HL-60/S4 treated with retinoic acid at 250 ng/mL for 4 days and 3 days (cell line): ENCODE data around the gene SDK2.
"Not testable (repeated sequence)": the region's sequence is repeated elsewhere in the genome, so short reads cannot be mapped to it uniquely, and the experiment has no call there.

ENCODE experiments used
- in situ Hi-C: fragments of 300-500 bp; cut with MboI; formaldehyde crosslinking; loops from 2 replicates; pipeline ENCODE4 v1.7.0; 2022; ENCODE audit warnings: low sequenced_read_pairs

Gene SDK2

DNA sequence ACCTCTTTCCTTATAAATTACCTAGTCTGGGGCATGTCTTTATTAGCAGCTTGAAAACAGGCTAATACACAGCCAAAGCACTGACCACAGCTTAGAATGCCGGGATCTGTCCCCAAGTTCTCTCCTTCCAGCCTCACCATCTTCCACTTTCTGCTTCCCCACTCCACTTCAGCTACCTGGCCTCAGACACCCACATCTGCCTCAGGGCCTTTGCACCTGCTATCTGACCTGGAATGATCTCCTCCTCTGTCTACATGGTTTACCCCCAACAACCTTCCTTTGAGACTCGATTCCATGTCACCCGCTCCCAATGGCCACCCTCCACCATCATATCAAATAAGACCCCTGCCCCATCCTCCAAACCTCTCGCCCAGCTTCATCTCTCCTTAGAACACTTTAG lies 179.8 kb downstream of the SDK2 start:
- in situ Hi-C loops: no loop called here

- in situ Hi-C loops: no loop called here
These were observed 180.4 kb downstream of the SDK2 start for GRCh38 chr17:73463821-73464220.

DNA sequence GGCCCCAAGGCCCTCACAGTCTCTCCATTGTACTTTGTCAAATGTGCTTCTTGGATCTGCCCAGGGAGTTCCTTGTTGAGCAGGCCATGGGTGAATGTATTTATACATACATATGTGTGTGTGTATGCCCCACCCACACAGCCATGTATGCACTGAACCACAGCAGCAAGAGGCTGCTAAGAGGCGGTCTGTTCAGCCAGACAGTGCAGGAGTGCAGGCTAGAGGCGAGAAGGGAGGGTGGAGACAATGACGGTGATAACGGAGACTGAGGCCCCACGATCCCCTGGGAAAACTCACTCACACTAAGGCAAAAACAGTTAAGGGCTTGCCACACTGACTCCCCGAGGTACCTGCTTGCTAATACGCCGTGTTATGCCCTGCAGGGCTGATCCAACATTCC lies 181.4 kb downstream of the SDK2 start:
- in situ Hi-C loops: no loop called here

- in situ Hi-C loops: no loop called here
These were observed 184.3 kb downstream of the SDK2 start for GRCh38 chr17:73459980-73460379.

GRCh38 chr17:73455767-73456166 lies 188.5 kb downstream of the SDK2 start:
- in situ Hi-C loops: no loop called here

GRCh38 chr17:73455050-73455687 lies 189.1 kb downstream of the SDK2 start:
- in situ Hi-C loops: no loop called here

GRCh38 chr17:73453494-73453893 lies 190.8 kb downstream of the SDK2 start:
- in situ Hi-C loops: not testable (repeated sequence)

DNA sequence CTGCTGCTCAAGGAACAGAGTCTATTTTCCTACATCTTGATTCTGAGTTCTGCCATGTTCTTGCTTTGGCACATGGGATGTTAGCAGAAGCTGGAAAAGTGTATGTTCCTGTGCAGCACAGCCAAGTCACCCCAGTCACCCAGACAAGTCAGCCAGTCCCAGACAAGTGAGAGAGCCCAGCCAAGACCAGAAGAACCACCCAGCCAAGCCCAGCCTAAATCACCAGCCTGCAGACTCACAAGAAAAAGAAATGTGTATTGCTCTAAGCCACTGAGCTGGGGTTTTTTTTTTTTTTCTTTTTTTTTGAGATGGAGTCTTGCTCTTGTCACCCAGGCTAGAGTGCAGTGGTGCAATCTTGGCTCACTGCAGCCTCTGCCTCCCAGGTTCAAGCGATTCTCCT lies 191.2 kb downstream of the SDK2 start:
- in situ Hi-C loops: no loop called here

GRCh38 chr17:73452009-73452408 lies 192.2 kb downstream of the SDK2 start:
- in situ Hi-C loops: no loop called here

GRCh38 chr17:73447319-73447718 lies 196.9 kb downstream of the SDK2 start:
- in situ Hi-C loops: no loop called here

- in situ Hi-C loops: no loop called here
These were observed 197.6 kb downstream of the SDK2 start for GRCh38 chr17:73446617-73447016.

GRCh38 chr17:73445466-73445865 lies 198.8 kb downstream of the SDK2 start:
- in situ Hi-C loops: no loop called here

DNA sequence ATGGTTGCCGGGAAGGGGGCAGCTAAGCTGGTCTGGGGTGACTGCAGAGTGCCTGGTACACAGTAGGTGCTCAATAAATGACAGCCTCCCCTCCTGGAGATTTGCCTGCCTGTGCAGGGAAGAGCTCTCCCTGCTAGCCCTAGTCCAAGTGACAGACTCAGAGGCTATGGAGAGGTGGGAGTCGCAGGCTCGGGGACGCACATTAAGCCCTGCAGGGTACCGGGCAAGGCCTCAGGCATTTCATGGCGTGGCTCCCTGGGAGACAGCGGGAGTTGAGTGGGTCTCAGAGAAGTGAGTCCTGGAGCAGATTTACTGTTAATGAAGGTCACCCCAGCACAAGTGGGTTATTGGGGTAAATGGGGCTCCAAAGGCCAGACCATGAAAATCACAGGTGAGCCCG lies 200.2 kb downstream of the SDK2 start:
- in situ Hi-C loops: no loop called here

DNA sequence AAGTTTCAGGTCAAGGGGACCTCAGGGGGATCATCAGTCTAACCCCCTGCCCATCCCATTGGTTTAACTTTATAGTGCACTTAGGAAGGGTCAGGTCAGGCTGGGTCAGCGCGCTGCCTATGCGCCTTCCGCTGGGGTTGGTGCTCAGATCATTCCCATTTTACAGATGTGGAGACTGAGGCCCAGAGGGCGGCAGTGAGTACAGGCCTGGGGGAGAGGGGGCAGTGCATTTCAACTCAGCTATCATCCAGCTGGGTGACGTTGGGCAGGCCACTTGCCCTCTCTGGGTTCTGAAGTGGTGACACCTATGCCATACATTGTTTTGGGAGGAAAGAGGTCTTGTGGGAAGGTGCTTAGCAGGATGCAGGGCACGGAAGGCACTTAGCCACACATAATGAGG lies 204.6 kb downstream of the SDK2 start:
- in situ Hi-C loops: no loop called here

DNA sequence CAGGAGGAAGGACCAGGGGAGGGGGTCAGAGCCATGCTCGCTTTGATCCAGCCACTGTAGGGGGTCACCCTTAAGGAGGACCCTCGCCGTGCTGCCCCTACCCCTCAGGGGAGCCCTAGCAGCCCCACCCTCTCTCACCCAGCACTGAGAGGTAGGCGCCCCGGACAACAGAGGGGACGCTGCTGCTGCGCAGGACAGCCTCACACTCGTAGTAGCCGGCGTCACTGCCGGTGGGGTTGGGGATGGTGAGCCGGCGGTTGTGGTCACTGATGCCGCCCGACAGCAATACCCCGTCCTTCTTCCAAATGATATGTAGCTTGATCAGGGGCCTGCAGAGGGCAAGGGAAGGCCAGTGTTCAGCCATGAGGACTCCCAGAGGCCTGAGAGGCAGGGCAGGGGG lies 206.4 kb downstream of the SDK2 start:
- in situ Hi-C loops: no loop called here

- in situ Hi-C loops: no loop called here
These were observed 207.3 kb downstream of the SDK2 start for GRCh38 chr17:73436954-73437353.

DNA sequence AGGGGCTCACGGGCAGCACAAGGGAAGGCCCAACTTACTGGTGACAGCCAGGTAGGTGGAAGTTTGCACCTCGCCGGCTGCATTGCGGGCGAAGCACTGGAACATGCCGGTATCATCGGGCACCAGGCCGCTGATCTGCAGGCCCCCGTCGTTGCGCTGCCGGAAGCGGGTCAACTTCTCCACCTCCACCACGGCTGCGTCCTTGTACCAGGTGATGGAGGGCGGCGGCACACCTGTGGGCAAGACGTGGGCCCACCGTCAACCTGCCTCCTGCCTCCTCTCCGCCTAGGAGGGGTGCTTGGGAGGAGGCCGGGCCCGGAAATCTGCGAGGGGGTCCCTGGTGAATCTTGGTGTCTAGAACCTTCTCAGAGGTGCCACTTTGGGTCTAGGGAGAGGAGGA lies 208.8 kb downstream of the SDK2 start:
- in situ Hi-C loops: no loop called here

- in situ Hi-C loops: no loop called here
These were observed 210.1 kb downstream of the SDK2 start for GRCh38 chr17:73434154-73434553.

GRCh38 chr17:73433501-73433900 lies 210.7 kb downstream of the SDK2 start:
- in situ Hi-C loops: no loop called here

DNA sequence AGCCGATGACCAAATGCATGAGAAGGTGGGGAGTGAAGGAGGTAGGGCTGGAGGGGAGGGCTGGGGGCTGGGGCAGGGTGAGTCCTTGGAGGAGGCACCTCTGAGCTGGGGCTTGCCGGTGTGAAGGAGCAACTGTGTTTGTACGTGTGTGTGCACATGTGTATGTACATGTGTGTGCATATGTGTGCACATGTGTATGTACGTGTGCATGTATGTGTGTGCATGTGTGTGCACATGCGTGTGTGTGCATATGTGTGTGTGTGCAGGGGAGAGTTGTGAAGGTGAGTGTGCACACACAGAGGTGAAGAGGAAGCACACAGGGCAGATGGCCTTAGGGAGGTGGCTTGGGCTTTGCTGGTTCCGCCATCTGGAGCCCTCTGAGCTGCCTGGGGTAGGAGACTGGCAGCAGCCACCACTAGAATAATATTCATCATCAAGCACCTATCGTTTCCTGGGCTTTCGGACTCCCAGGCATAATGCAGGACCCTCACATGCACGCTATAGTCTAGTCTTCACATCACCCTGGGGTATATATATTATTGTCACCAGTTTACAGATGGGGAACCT lies 211.5 kb downstream of the SDK2 start:
- in situ Hi-C loops: no loop called here

DNA sequence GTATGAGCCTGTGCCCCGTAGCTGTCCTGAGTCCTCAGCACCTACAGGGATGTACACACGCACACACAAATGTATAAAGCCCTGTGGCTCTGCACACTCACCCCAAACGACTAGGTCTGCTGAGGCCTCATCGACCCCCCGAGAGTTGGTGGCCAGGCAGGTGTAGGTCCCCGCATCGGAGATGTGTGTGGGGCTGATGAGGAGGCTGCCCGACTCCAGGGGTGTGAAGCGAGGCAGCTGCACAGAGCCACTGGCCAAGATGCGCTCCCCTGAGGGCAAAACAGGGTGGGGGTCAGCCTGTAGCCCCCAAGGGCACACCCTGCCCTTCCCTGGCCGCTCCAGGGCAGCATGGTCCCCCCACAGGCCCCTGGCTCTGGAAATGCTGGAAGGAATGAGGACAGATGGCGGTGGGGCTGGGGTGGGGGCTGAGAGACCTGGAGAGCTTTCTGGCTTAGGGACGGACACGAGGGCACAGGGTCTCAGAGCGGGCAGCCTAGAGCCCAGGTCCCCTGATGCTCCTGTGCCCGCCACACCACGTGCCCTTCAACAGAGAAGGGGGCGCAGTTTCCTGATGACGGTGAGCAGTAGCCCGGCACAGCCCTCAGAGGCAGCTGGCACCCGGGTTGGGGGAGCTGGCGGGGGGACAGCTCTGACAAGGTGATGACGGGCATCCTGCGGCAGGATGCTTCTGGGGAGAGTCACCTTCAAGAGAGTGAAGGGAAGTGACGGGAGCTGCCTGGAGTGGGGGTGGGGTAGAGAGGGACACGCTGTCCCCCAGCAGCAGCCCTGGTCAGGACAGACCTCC lies 212.6 kb downstream of the SDK2 start:
- in situ Hi-C loops: no loop called here

- in situ Hi-C loops: no loop called here
These were observed 213.4 kb downstream of the SDK2 start for GRCh38 chr17:73430848-73431247.
